Panc1 (cell line): ENCODE data around the gene GALNT9.

Experiments
- CTCF ChIP-seq: fragments of 450-650 bp; IDR thresholded peaks from 2 replicates; pipeline ENCODE4 v1.5.1; 2017; ENCODE audit warnings: mild to moderate bottlenecking
- SIN3A ChIP-seq: IDR thresholded peaks from 2 replicates; pipeline ENCODE4 v1.6.1; 2012; ENCODE audit warnings: low read depth, mild to moderate bottlenecking, low read length, moderate library complexity, borderline replicate concordance; ENCODE audit not compliant: insufficient read depth

DNA sequence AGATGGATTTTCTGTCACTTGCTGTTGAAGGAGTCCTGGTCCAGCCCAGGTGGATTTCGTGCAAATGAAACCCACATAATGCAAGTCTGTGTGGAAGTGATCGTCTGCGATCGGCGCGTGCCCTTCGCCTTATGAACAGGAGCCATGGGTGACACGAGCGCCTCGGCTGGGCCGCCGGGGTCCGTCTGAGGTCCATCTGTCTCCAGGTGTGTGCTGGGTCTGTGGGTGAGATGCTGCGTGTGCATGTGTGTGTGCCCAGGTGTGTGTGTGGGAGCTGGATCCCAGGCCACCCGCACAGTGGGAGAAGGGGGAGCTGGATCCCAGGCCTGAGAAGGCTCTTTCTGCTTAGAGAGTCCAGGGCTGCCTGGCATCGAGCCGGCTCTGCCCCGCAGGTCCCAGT is 53.8 kb downstream of the GALNT9 start:
- no peak for TF ChIP-seq CTCF
- no peak for TF ChIP-seq SIN3A
